ENCODE measurements around the gene FLT3.
A peak's percentile ranks its signal among the peaks of the same experiment; 100 is the strongest.
"Not testable (repeated sequence)": the region's sequence is repeated elsewhere in the genome, so short reads cannot be mapped to it uniquely, and the experiment has no call there.

FLT3 gene

DNA sequence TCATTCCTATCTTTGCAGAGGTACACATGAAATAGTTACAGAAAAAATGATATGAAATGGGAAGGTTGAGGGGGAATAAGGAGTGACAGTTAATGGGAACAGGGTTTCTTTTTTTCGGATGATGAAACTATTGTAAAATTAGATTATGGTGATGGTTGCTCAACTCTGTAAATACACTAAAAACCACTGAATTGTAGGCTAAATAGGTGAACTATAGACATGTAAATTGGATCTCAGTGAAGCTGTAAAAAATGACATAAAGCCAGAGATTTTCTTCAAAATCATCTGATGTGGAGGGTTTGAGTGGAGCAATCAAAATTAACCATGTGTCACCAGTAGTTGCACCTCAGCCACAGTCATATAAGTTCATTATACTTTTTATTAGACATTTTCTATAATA, 6.6 kb upstream of the FLT3 start:
- H3K4me3 ChIP-seq (ENCODE audit: low read depth, low read length): no peak overlapping the region
- TF ChIP-seq, protein P1, sequence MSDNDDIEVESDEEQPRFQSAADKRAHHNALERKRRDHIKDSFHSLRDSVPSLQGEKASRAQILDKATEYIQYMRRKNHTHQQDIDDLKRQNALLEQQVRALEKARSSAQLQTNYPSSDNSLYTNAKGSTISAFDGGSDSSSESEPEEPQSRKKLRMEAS (IDR thresholded peaks at IDR 0.05; ENCODE audit: low read depth, low read length): no peak
- TF ChIP-seq MYC (IDR thresholded peaks at IDR 0.05; ENCODE audit: low read depth, low read length) (no peak), POLR2A (IDR thresholded peaks at IDR 0.05; ENCODE audit: extremely low read depth, insufficient read length) (no peak), CTCF (IDR thresholded peaks at IDR 0.05; ENCODE audit: low read depth, low read length) (no peak)
- DNase-seq (ENCODE audit: low read depth): peak; percentile 50

DNA sequence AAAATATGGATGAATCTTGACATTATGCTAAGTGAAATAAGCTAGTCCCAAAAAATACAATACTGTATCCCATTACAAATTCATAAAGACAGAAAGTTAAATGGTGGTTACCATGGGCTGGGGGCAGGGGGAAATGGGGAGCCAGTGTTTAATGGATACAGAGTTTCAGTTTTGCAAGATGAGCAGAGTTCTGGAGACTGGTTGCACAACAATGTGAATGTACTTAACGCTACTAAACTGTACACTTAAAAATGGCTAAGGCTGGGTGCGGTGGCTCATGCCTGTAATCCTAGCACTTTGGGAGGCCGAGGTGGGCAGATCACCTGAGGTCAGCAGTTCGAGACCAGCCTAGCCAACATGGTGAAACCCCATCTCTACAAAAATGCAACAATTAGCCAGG, 1.5 kb upstream of the FLT3 start:
- H3K4me3 ChIP-seq (ENCODE audit: low read depth, low read length): not testable (repeated sequence)
- peak; percentile 87 for DNase-seq (ENCODE audit: low read depth)

DNA sequence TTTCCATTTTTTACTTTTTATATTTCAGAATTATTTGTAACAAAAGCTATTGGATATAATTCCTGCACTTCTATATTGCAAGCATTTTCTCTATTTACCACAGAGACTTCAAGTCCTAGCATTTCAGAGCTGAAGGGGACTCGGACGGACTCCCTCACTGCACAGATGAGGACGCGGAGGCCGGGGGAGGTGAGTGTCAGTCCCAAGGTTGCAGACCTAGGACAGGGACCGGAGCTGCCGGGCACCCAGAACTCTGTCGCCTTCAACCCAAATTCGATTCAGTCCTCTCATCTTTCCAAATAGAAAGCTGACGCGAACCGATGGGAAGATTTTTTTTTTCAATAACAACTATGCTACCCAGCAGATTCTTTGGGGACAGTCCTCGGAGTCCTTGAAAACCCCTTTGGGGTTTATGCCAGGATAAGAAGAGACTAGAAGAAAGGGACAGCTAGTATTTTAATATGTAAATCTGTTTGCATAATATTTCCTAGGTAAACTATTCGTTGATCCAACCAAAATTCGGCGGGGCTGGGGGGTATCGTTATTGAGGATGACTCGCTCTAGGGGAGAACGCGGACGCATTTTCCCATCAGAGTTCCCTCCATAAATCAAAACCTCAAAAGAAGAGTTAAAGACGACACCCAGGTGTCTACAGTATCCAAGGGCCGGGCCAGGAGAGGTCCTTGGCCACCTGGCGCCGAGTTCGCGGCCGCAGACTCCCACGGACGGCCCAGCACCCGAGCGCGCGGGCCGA, 803 bp downstream of the FLT3 start:
- DNase-seq (ENCODE audit: low read depth): peak; percentile 20
- TF ChIP-seq, protein P1 (IDR thresholded peaks at IDR 0.05; ENCODE audit: low read depth, low read length): no peak
- TF ChIP-seq POLR2A (IDR thresholded peaks at IDR 0.05; ENCODE audit: extremely low read depth, insufficient read length): no peak
- no peak for TF ChIP-seq CTCF (IDR thresholded peaks at IDR 0.05; ENCODE audit: low read depth, low read length)
- peak overlapping the region; percentile 46 for H3K4me3 ChIP-seq (ENCODE audit: low read depth, low read length)

GRCh38 chr13:28097503-28097902, 2.9 kb downstream of the FLT3 start:
- DNase-seq (ENCODE audit: low read depth): no peak
- TF ChIP-seq MYC (IDR thresholded peaks at IDR 0.05; ENCODE audit: low read depth, low read length): no peak
- TF ChIP-seq CTCF (IDR thresholded peaks at IDR 0.05; ENCODE audit: low read depth, low read length): no peak
- TF ChIP-seq, protein P1 (IDR thresholded peaks at IDR 0.05; ENCODE audit: low read depth, low read length): no peak
- no peak for TF ChIP-seq POLR2A (IDR thresholded peaks at IDR 0.05; ENCODE audit: extremely low read depth, insufficient read length)
- H3K4me3 ChIP-seq (ENCODE audit: low read depth, low read length): no peak overlapping the region

- H3K4me3 ChIP-seq (ENCODE audit: low read depth, low read length): peak overlapping the region; percentile 19
- TF ChIP-seq CTCF (IDR thresholded peaks at IDR 0.05; ENCODE audit: low read depth, low read length) (no peak), POLR2A (IDR thresholded peaks at IDR 0.05; ENCODE audit: extremely low read depth, insufficient read length) (no peak), MYC (IDR thresholded peaks at IDR 0.05; ENCODE audit: low read depth, low read length) (no peak)
- TF ChIP-seq, protein P1 (IDR thresholded peaks at IDR 0.05; ENCODE audit: low read depth, low read length): no peak
These were observed 6.1 kb downstream of the FLT3 start for GRCh38 chr13:28094306-28094705.

GRCh38 chr13:28093881-28094280, 6.5 kb downstream of the FLT3 start:
- peak; percentile 84 for DNase-seq (ENCODE audit: low read depth)
- TF ChIP-seq CTCF (IDR thresholded peaks at IDR 0.05; ENCODE audit: low read depth, low read length) (no peak), POLR2A (IDR thresholded peaks at IDR 0.05; ENCODE audit: extremely low read depth, insufficient read length) (no peak), MYC (IDR thresholded peaks at IDR 0.05; ENCODE audit: low read depth, low read length) (peak; percentile 99)
- TF ChIP-seq, protein P1 (IDR thresholded peaks at IDR 0.05; ENCODE audit: low read depth, low read length): peak; percentile 99
- peak overlapping the region; percentile 19 for H3K4me3 ChIP-seq (ENCODE audit: low read depth, low read length)

More at GRCh38 chr13:28094306-28094705, 6.1 kb downstream of the FLT3 start:
- DNase-seq (ENCODE audit: low read depth): peak; percentile 79
